Activated CD4-positive, alpha-beta T cell treated with anti-CD3 and anti-CD28 coated beads for 36 hours (primary cell): ENCODE data around the gene PSMC2. TPM values are rescaled to one million over a fixed set of nuclear protein-coding genes. Genes with fewer than 3 reads are reported as not detected.

ENCODE experiments used
- ATAC-seq: fragments of 200-7000 bp; cut with Tn5 transposase; one replicate; pipeline ENCODE4 v1.10.0; 2021; ENCODE audit warnings: mild to moderate bottlenecking, moderate library complexity
- CTCF ChIA-PET: fragments of 350-600 bp; sonication (Branson Sonifier 250); formaldehyde crosslinking; loops from one replicate; lab custom pipeline; 2021; ENCODE audit warnings: antibody characterized with exemption; lab: Charles Lee
- POLR2A ChIA-PET: fragments of 350-600 bp; sonication (Branson Sonifier 250); formaldehyde crosslinking; loops from one replicate; lab custom pipeline; 2021; ENCODE audit warnings: antibody characterized with exemption, inconsistent platforms; lab: Charles Lee
- DNase-seq: peaks from one replicate; pipeline ENCODE4 v3.0.0-alpha.2; 2020
- H3K27ac Mint-ChIP-seq: one replicate; pipeline ENCODE4 v1.8.0; 2021; ENCODE audit warnings: mixed read lengths
- H3K27me3 Mint-ChIP-seq: one replicate; pipeline ENCODE4 v1.8.0; 2021; ENCODE audit warnings: mixed read lengths
- H3K36me3 Mint-ChIP-seq: one replicate; pipeline ENCODE4 v1.8.0; 2021; ENCODE audit warnings: low read depth, mixed read lengths
- H3K4me1 Mint-ChIP-seq: one replicate; pipeline ENCODE4 v1.8.0; 2021; ENCODE audit warnings: mixed read lengths
- H3K4me3 Mint-ChIP-seq: one replicate; pipeline ENCODE4 v1.8.0; 2021; ENCODE audit warnings: mild to moderate bottlenecking, moderate library complexity, mixed read lengths
- H3K9me3 Mint-ChIP-seq: one replicate; pipeline ENCODE4 v1.8.0; 2021; ENCODE audit warnings: low read depth, mixed read lengths
- intact Hi-C, 2 experiments: fragments of 100-400 bp; cut with DNase I in 1 of 2; cut with micrococcal nuclease in 1 of 2; formaldehyde crosslinking; loops; one replicate each; pipeline versions ENCODE4 v1.14.2 to v1.15.1; 2022 to 2024; cut with DNase I, micrococcal nuclease
- total RNA-seq, 2 experiments: library from RNA; stranded (reverse); gene quantifications; one replicate each; pipeline ENCODE4 v1.2.3, GENCODE V29; 2021

Gene PSMC2
- total RNA-seq, 2 experiments from 2014 or later, result 145 to 161 TPM

GRCh38 chr7:103373866-103374643 is 26.6 kb downstream of the PSMC2 start:
- DNase-seq (no peak), ATAC-seq (no peak)
- H3K9me3 Mint-ChIP-seq, result no peaks in the 10 kb centered on the region
- peaks cover 3% of the 10 kb centered on the region for H3K27me3 Mint-ChIP-seq
- H3K36me3 Mint-ChIP-seq, result no peaks in the 10 kb centered on the region
- H3K4me3 Mint-ChIP-seq, result no peak overlapping the region
- ChIA-PET POLR2A (interaction anchor here (0.7 kb wide), 1 partner anchor 484 kb away, joined by 5 read pairs; no protein-coding TSS in a partner anchor), CTCF (no interaction called here)
- H3K4me1 Mint-ChIP-seq, result peaks cover 5% of the 10 kb centered on the region
- intact Hi-C loops, result no loop called here
- no peak overlapping the region for H3K27ac Mint-ChIP-seq

- Mint-ChIP-seq H3K36me3 (no peaks in the 10 kb centered on the region), H3K27ac (no peak overlapping the region), H3K27me3 (peaks cover 3% of the 10 kb centered on the region), H3K4me3 (no peak overlapping the region), H3K4me1 (no peaks in the 10 kb centered on the region), H3K9me3 (no peaks in the 10 kb centered on the region)
- no peak for ATAC-seq
- DNase-seq, result no peak
- ChIA-PET POLR2A (no interaction called here), CTCF (interaction anchor here (0.6 to 1.1 kb wide), 2 partner anchors 17 to 27 kb away, joined by 3 read pairs; no protein-coding TSS in a partner anchor)
- intact Hi-C loops, result no loop called here
Observed at GRCh38 chr7:103379270-103379975, 32.0 kb downstream of the PSMC2 start.

- Mint-ChIP-seq H3K9me3 (no peaks in the 10 kb centered on the region), H3K27me3 (peaks cover 5% of the 10 kb centered on the region), H3K4me1 (no peaks in the 10 kb centered on the region), H3K4me3 (no peak overlapping the region), H3K27ac (no peak overlapping the region), H3K36me3 (no peaks in the 10 kb centered on the region)
- POLR2A ChIA-PET, result no interaction called here
- no peak for ATAC-seq
- CTCF ChIA-PET, result no interaction called here
- no peak for DNase-seq
- intact Hi-C loops, result no loop called here
Observed at GRCh38 chr7:103380395-103381191, 33.1 kb downstream of the PSMC2 start.

GRCh38 chr7:103381280-103382031 is 34.0 kb downstream of the PSMC2 start:
- ChIA-PET CTCF (no interaction called here), POLR2A (no interaction called here)
- H3K27ac Mint-ChIP-seq, result no peak overlapping the region
- intact Hi-C loops, result no loop called here
- H3K36me3 Mint-ChIP-seq, result no peaks in the 10 kb centered on the region
- H3K9me3 Mint-ChIP-seq, result no peaks in the 10 kb centered on the region
- no peak overlapping the region for H3K4me3 Mint-ChIP-seq
- peaks cover 5% of the 10 kb centered on the region for H3K27me3 Mint-ChIP-seq
- peak; percentile 19 for ATAC-seq
- no peaks in the 10 kb centered on the region for H3K4me1 Mint-ChIP-seq
- DNase-seq, result no peak

DNA sequence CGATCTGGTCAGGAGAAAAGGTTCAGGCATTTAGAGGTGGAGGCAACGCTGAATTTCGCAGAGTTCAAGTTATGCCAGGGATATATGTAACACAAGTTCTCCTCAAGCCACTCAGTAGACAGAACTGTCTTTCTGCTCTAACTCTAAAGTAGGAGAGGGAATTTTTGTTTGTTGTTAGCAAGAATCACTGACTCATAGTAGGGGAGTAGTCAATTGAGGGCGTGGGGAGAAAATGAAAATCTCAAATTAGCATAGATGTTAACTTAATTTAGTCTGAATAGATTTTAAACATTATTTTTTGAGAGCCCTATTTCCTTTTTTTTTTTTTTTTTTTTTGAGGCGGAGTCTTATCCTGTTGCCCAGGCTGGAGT is 34.6 kb downstream of the PSMC2 start:
- CTCF ChIA-PET, result no interaction called here
- no peaks in the 10 kb centered on the region for H3K9me3 Mint-ChIP-seq
- ATAC-seq, result peak; percentile 42
- no peak overlapping the region for H3K4me3 Mint-ChIP-seq
- POLR2A ChIA-PET, result no interaction called here
- no peaks in the 10 kb centered on the region for H3K4me1 Mint-ChIP-seq
- H3K27ac Mint-ChIP-seq, result no peak overlapping the region
- no peaks in the 10 kb centered on the region for H3K36me3 Mint-ChIP-seq
- intact Hi-C loops, result no loop called here
- no peak for DNase-seq
- H3K27me3 Mint-ChIP-seq, result peaks cover 5% of the 10 kb centered on the region

GRCh38 chr7:103387242-103387641 is 39.8 kb downstream of the PSMC2 start:
- CTCF ChIA-PET, result interaction anchor here (0.8 kb wide), 1 partner anchor 77 kb away, joined by 6 read pairs; no protein-coding TSS in a partner anchor
- no peak overlapping the region for H3K27ac Mint-ChIP-seq
- intact Hi-C loops, result no loop called here

DNA sequence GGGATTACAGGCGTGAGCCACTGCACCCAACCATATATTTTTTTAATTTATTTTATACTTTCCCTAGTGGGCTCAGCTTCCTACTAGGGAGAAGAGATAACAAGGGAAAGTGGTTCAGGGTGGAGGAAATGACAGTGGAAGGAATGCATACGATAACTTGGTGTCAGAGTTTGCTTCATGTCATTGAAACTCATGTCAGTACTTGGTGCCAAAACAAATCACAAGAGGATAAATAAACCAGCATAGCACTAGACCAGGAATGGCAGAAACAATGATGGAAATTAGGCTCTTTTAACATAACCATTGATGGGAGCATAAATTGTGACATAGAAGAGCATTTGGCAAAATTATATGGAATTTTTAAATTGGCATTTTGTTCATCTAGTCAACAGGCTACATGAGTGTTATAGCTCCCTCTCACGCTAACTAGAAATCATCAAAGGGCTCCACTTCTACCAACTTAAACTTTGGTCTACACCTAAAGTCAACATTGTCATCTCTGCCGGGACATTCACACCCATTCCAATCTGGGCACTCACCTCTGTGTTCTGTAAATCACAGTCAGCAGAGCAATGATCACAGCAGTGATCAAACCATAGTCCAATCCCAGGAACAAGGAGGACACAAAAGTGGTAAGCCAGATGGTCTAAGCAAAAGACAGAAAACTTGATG is 41.2 kb downstream of the PSMC2 start:
- no peaks in the 10 kb centered on the region for H3K36me3 Mint-ChIP-seq

More at GRCh38 chr7:103387242-103387641, 39.8 kb downstream of the PSMC2 start:
- POLR2A ChIA-PET, result no interaction called here
- ATAC-seq, result no peak
- peaks cover 9% of the 10 kb centered on the region for H3K27me3 Mint-ChIP-seq
- no peaks in the 10 kb centered on the region for H3K4me1 Mint-ChIP-seq
- no peak for DNase-seq
- no peaks in the 10 kb centered on the region for H3K36me3 Mint-ChIP-seq
- H3K4me3 Mint-ChIP-seq, result no peak overlapping the region
- H3K9me3 Mint-ChIP-seq, result no peaks in the 10 kb centered on the region

DNA sequence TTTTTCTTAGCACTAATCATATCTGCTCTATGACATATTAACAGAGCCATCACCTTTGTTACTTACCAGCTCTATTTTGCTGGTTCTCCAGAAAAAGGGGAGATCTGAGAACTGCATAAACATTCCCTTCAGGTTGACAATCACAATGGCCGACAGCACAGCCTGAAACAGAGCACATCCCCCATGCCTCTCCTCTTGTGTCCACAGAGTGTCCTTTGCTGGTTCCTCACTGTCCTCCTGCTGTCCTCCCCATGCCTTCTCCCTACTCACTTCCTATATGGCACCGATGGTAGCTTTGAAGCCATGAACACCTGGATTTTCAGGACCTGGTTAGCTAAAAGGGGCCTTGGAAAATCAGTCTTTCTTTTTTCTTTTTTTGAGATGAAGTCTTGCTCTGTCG is 41.8 kb downstream of the PSMC2 start:
- Mint-ChIP-seq H3K36me3 (no peaks in the 10 kb centered on the region), H3K4me1 (no peaks in the 10 kb centered on the region), H3K27ac (no peak overlapping the region), H3K9me3 (no peaks in the 10 kb centered on the region), H3K27me3 (peaks cover 9% of the 10 kb centered on the region), H3K4me3 (no peak overlapping the region)
- DNase-seq, result no peak
- intact Hi-C loops, result no loop called here
- ATAC-seq, result no peak
- CTCF ChIA-PET, result no interaction called here
- POLR2A ChIA-PET, result no interaction called here

More for the DNA sequence above, 41.2 kb downstream of the PSMC2 start:
- ATAC-seq (no peak), DNase-seq (no peak)
- intact Hi-C loops, result no loop called here
- no peak overlapping the region for H3K27ac Mint-ChIP-seq
- ChIA-PET POLR2A (no interaction called here), CTCF (interaction anchor here (0.7 kb wide), 1 partner anchor 10 kb away, joined by 3 read pairs; no protein-coding TSS in a partner anchor)
- H3K27me3 Mint-ChIP-seq, result peaks cover 9% of the 10 kb centered on the region
- no peak overlapping the region for H3K4me3 Mint-ChIP-seq
- no peaks in the 10 kb centered on the region for H3K4me1 Mint-ChIP-seq
- H3K9me3 Mint-ChIP-seq, result no peaks in the 10 kb centered on the region

GRCh38 chr7:103391150-103391549 is 43.7 kb downstream of the PSMC2 start:
- H3K36me3 Mint-ChIP-seq, result no peaks in the 10 kb centered on the region
- ChIA-PET CTCF (interaction anchor here (0.8 kb wide), 1 partner anchor 18 kb away, joined by 3 read pairs; no protein-coding TSS in a partner anchor), POLR2A (no interaction called here)
- no peak overlapping the region for H3K4me3 Mint-ChIP-seq
- DNase-seq (no peak), ATAC-seq (no peak)
- no peaks in the 10 kb centered on the region for H3K9me3 Mint-ChIP-seq
- no peaks in the 10 kb centered on the region for H3K4me1 Mint-ChIP-seq
- H3K27me3 Mint-ChIP-seq, result peaks cover 7% of the 10 kb centered on the region
- intact Hi-C loops, result no loop called here
- no peak overlapping the region for H3K27ac Mint-ChIP-seq

DNA sequence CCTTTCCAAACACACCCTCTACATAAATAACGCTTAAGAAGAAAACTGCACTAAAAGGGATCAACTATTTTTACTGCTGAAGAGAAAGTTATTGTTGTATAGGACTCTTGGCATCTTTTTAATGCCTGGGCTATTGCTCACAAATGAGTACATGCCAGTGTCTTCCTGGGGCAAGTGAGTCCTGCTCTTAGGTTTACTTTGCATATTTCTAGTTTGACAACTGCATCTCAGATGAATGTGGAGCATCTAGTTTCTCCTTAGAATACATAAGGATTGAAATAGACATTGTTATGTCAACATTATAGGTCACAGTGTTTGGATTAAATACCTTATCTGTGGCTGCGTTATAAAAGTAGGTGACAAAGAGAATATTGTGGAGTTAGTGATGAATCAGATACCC is 44.5 kb downstream of the PSMC2 start:
- intact Hi-C loops, result no loop called here
- no peak for ATAC-seq
- Mint-ChIP-seq H3K27me3 (peaks cover 10% of the 10 kb centered on the region), H3K4me3 (no peak overlapping the region), H3K27ac (no peak overlapping the region), H3K36me3 (no peaks in the 10 kb centered on the region), H3K4me1 (no peaks in the 10 kb centered on the region), H3K9me3 (no peaks in the 10 kb centered on the region)
- no peak for DNase-seq
- ChIA-PET POLR2A (no interaction called here), CTCF (interaction anchor here (0.8 kb wide), 1 partner anchor 17 kb away, joined by 3 read pairs; no protein-coding TSS in a partner anchor)
